WERI-Rb-1 (cell line): ENCODE measurements around the gene DUS3L.
A peak's percentile ranks its signal among the peaks of the same experiment; 100 is the strongest.

Source experiments
- DNase-seq: peaks from one replicate; pipeline ENCODE4 v3.0.0-alpha.2; 2020
- H3K27ac ChIP-seq: fragments of 250-450 bp; sonication (Bioruptor Pico); 2 replicates; pipeline ENCODE4 v1.5.1; 2020; ENCODE audit warnings: mild to moderate bottlenecking, moderate library complexity
- H3K27me3 ChIP-seq: fragments of 250-450 bp; sonication (Bioruptor Pico); 2 replicates; pipeline ENCODE4 v1.5.1; 2021; ENCODE audit warnings: mild to moderate bottlenecking, low read depth, moderate library complexity; ENCODE audit not compliant: insufficient read depth, severe bottlenecking
- H3K36me3 ChIP-seq: fragments of 250-450 bp; sonication (Bioruptor Pico); 2 replicates; pipeline ENCODE4 v1.5.1; 2020; ENCODE audit warnings: mild to moderate bottlenecking, moderate library complexity
- H3K4me3 ChIP-seq: 2 replicates; pipeline ENCODE4 v1.5.1; 2011; ENCODE audit warnings: low read depth, mild to moderate bottlenecking, control low read depth, low read length
- H3K9me3 ChIP-seq: fragments of 250-450 bp; sonication (Bioruptor Pico); 2 replicates; pipeline ENCODE4 v1.5.1; 2021; ENCODE audit warnings: mild to moderate bottlenecking, moderate library complexity; ENCODE audit not compliant: severe bottlenecking
- TF ChIP-seq, protein P1 (sequence below): IDR thresholded peaks from 2 replicates; pipeline ENCODE4 v1.5.1; 2011; ENCODE audit warnings: low read depth, mild to moderate bottlenecking, control low read depth, inconsistent platforms, low read length

The DUS3L gene, protein sequence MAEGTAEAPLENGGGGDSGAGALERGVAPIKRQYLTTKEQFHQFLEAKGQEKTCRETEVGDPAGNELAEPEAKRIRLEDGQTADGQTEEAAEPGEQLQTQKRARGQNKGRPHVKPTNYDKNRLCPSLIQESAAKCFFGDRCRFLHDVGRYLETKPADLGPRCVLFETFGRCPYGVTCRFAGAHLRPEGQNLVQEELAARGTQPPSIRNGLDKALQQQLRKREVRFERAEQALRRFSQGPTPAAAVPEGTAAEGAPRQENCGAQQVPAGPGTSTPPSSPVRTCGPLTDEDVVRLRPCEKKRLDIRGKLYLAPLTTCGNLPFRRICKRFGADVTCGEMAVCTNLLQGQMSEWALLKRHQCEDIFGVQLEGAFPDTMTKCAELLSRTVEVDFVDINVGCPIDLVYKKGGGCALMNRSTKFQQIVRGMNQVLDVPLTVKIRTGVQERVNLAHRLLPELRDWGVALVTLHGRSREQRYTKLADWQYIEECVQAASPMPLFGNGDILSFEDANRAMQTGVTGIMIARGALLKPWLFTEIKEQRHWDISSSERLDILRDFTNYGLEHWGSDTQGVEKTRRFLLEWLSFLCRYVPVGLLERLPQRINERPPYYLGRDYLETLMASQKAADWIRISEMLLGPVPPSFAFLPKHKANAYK

DNA sequence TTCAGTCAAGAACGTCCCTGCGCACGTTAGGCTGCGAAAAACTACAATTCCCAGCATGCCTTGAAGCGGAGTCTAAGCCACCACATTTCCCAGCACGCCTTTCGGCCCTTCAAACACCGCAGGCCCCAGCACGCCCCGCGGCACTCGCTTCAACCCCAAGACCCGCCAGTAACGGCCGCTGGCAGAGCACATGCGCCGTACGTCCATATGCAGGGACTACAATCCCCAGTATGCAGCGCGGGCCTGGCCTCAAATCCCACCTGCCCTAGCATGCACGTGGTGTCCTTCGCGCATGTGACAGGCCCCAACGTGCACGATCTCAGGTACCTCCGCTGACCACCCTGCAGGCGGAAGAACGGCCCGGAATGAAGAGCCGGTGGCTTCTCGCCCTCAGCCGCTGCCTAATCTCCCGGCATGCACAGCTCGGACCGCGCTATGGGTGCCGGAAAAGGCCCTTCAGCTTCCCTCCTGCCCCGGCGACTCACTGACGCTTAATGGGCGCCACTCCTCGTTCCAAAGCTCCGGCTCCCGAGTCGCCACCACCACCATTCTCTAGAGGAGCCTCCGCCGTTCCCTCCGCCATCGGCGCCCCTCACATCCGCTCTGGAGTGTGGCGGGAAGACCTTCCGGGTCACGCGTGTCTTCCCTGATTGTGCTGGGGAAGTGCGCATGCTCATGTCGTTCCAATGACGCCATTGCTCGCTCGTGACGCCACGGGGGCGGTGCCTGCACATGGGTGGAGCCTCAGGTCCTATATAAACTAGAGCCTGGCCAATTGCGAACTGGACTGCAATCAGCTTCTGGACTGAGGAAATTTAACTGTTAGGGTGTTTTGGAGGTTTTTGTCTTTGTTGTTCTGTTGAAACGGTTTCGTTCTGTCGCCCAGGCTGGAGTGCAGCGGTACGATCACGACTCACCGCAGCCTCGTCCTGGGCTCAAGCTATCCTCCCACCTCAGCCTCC is at the start of gene DUS3L:
DUS3L (minus strand) TSS at position 605 of the 962 bp plus-strand sequence; CDS start at position 583, 22 bp downstream.
- H3K27me3 ChIP-seq, result no peaks in the 10 kb centered on the region
- H3K27ac ChIP-seq, result peak within 1 kb of the TSS; percentile 99
- DNase-seq, result peak; percentile 97
- peaks cover 45% of the 10 kb centered on the region for H3K36me3 ChIP-seq
- peak within 1 kb of the TSS; percentile 94 for H3K4me3 ChIP-seq
- TF ChIP-seq, protein P1, sequence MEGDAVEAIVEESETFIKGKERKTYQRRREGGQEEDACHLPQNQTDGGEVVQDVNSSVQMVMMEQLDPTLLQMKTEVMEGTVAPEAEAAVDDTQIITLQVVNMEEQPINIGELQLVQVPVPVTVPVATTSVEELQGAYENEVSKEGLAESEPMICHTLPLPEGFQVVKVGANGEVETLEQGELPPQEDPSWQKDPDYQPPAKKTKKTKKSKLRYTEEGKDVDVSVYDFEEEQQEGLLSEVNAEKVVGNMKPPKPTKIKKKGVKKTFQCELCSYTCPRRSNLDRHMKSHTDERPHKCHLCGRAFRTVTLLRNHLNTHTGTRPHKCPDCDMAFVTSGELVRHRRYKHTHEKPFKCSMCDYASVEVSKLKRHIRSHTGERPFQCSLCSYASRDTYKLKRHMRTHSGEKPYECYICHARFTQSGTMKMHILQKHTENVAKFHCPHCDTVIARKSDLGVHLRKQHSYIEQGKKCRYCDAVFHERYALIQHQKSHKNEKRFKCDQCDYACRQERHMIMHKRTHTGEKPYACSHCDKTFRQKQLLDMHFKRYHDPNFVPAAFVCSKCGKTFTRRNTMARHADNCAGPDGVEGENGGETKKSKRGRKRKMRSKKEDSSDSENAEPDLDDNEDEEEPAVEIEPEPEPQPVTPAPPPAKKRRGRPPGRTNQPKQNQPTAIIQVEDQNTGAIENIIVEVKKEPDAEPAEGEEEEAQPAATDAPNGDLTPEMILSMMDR, result no peak
- no peaks in the 10 kb centered on the region for H3K9me3 ChIP-seq

DNA sequence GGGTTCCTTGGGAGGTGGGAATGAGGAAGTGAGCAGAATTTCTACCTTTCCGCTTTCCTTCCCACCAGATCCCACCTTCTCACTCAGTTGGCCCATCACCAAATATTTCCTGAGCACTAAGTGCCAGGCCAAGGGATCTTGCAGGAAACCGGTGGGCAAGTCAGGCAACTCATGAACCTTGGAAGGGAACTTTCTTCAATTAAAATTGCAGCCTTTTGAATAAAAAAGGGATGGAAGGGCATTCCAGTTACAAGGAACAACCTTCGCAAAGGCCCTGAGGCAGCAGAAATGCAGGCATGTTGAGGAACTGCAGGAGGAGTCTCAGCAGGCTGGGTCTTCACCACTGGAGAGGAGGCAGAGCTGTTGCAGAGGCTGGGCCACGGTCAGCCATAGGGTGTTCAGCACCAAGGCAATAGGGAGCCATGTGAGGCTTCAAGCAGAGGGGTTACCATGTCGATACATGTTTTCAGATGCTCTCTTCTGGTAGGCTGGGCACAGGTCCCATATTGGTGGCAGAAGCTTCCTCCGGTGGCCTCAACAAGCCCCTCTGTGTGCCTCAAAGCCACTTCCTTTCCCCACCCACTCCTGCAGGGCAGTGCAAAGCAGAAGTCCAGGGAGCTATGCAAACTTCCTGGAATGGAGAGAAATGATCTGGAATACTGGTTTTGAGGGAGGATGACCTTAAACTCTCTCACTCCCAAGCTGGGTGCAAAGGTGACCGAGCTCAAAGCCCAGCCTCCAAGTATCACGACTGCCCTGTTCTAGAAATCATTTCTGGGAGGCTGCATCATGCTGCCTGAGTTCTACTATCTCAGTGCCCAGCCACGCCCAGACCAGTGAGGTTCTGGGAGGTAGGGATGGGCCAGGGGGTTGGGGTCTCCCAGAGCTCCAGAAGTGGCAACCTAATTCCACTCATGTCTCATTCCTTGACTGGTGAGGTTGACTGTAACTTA is 48.4 kb upstream of the DUS3L start, which contains the start of gene FUT6:
FUT6 (minus strand) TSS at position 638 of the 953 bp plus-strand sequence. CDS start 7,135 bp downstream, outside the sequence.
- H3K27me3 ChIP-seq, result no peaks in the 10 kb centered on the region
- DNase-seq, result no peak

GRCh38 chr19:5838353-5839064 is 47.5 kb upstream of the DUS3L start:
- no peaks in the 10 kb centered on the region for H3K27me3 ChIP-seq
- no peak for DNase-seq
- no peaks in the 10 kb centered on the region for H3K9me3 ChIP-seq
- peaks cover 3% of the 10 kb centered on the region; the same call in 1 of the 2 replicates for H3K36me3 ChIP-seq
- no peak overlapping the region for H3K27ac ChIP-seq
- TF ChIP-seq, protein P1, result no peak
- no peak overlapping the region for H3K4me3 ChIP-seq

More for the DNA sequence above, 48.4 kb upstream of the DUS3L start, which contains the start of gene FUT6:
- TF ChIP-seq, protein P1, result no peak
- no peak within 1 kb of the TSS for H3K4me3 ChIP-seq
- peaks cover 3% of the 10 kb centered on the region; the same call in 1 of the 2 replicates for H3K36me3 ChIP-seq
- H3K27ac ChIP-seq, result no peak within 1 kb of the TSS
- H3K9me3 ChIP-seq, result no peaks in the 10 kb centered on the region

- no peak for DNase-seq
- Histone ChIP-seq H3K27ac (no peak overlapping the region), H3K36me3 (no peaks in the 10 kb centered on the region; the same call in 1 of the 2 replicates), H3K27me3 (no peaks in the 10 kb centered on the region), H3K9me3 (no peaks in the 10 kb centered on the region), H3K4me3 (no peak overlapping the region)
- TF ChIP-seq, protein P1, result no peak
Observed at GRCh38 chr19:5837761-5838352, 46.9 kb upstream of the DUS3L start.
